Neural cell (in vitro differentiated cells): ENCODE results near the gene FBXO24. TPM values are rescaled to one million over a fixed set of nuclear protein-coding genes. Genes with fewer than 3 reads are reported as not detected.

Experiments used
- H2AFZ ChIP-seq: fragments of 200-600, 300-800 bp; sonication (generic), shearing (Covaris generic); 2 replicates; pipeline ENCODE4 v1.6.0; 2014; ENCODE audit warnings: low read depth, mild to moderate bottlenecking, antibody characterized with exemption, low read length, moderate library complexity
- H3F3A ChIP-seq: fragments of 200-600 bp; shearing (Covaris generic); 2 replicates; pipeline ENCODE4 v1.6.1; 2016; ENCODE audit warnings: mild to moderate bottlenecking, moderate library complexity, mixed read lengths, antibody characterized with exemption, low read length; ENCODE audit not compliant: insufficient read depth, poor library complexity, severe bottlenecking
- H3K27ac ChIP-seq: fragments of 200-600, 300-800 bp; sonication (generic), shearing (Covaris generic); 2 replicates; pipeline ENCODE4 v1.5.1; 2014; ENCODE audit warnings: mild to moderate bottlenecking, low read length, moderate library complexity
- H3K27me3 ChIP-seq: fragments of 300-800, 200-600 bp; sonication (generic), shearing (Covaris generic); 2 replicates; pipeline ENCODE4 v1.6.0; 2014; ENCODE audit warnings: mild to moderate bottlenecking, low read depth, low read length, moderate library complexity; ENCODE audit not compliant: insufficient read depth
- H3K36me3 ChIP-seq: fragments of 300-800, 200-600 bp; sonication (generic), shearing (Covaris generic); 2 replicates; pipeline ENCODE4 v1.5.1; 2014; ENCODE audit warnings: mild to moderate bottlenecking, antibody characterized with exemption, low read length, moderate library complexity; ENCODE audit not compliant: insufficient read depth
- H3K4me2 ChIP-seq: fragments of 300-800, 200-600 bp; sonication (generic), shearing (Covaris generic); 2 replicates; pipeline ENCODE4 v1.6.0; 2014; ENCODE audit warnings: mild to moderate bottlenecking, low read length
- H3K4me3 ChIP-seq: fragments of 300-800, 200-600 bp; sonication (generic), shearing (Covaris generic); 2 replicates; pipeline ENCODE4 v1.5.1; 2014; ENCODE audit warnings: mild to moderate bottlenecking, low read length, moderate library complexity
- H3K79me2 ChIP-seq: fragments of 200-600 bp; shearing (Covaris generic); replicated peaks from 2 replicates; pipeline ENCODE4 v1.6.0; 2014; ENCODE audit warnings: mild to moderate bottlenecking, low read length, moderate library complexity; ENCODE audit not compliant: insufficient read depth
- H3K9ac ChIP-seq: fragments of 300-800, 200-600 bp; sonication (generic), shearing (Covaris generic); 2 replicates; pipeline ENCODE4 v1.6.1; 2016; ENCODE audit warnings: mild to moderate bottlenecking, low read length, mixed read lengths
- H3K9me2 ChIP-seq: fragments of 200-600 bp; shearing (Covaris generic); 2 replicates; pipeline ENCODE4 v1.6.1; 2016; ENCODE audit warnings: mild to moderate bottlenecking, low read length, mixed read lengths; ENCODE audit not compliant: insufficient read depth
- H3K9me3 ChIP-seq: fragments of 200-600, 300-800 bp; sonication (generic), shearing (Covaris generic); 2 replicates; pipeline ENCODE4 v1.6.1; 2016; ENCODE audit warnings: mild to moderate bottlenecking, mixed run types, low read length, moderate library complexity, mixed read lengths
- H4K20me1 ChIP-seq: fragments of 200-600 bp; shearing (Covaris generic); 2 replicates; pipeline ENCODE4 v1.6.1; 2016; ENCODE audit warnings: mild to moderate bottlenecking, mixed run types; ENCODE audit not compliant: insufficient read depth
- EP300 ChIP-seq: fragments of 450-650 bp; conservative IDR thresholded peaks from 2 replicates; pipeline ENCODE4 v1.6.1; 2014; ENCODE audit warnings: antibody characterized with exemption, mild to moderate bottlenecking, moderate library complexity; ENCODE audit not compliant: poor library complexity, severe bottlenecking
- EZH2 ChIP-seq: fragments of 200-600, 300-800 bp; shearing (Covaris generic), sonication (generic); IDR thresholded peaks from 2 replicates; pipeline ENCODE4 v1.6.1; 2014; ENCODE audit warnings: antibody characterized with exemption, low read length, borderline replicate concordance, mild to moderate bottlenecking; ENCODE audit not compliant: insufficient read depth, poor library complexity, severe bottlenecking
- MXI1 ChIP-seq: fragments of 450-650 bp; conservative IDR thresholded peaks from 2 replicates; pipeline ENCODE4 v1.6.1; 2014; ENCODE audit warnings: antibody characterized with exemption, mild to moderate bottlenecking; ENCODE audit not compliant: poor library complexity, severe bottlenecking
- POLR2AphosphoS5 ChIP-seq: IDR thresholded peaks from 2 replicates; pipeline ENCODE4 v1.6.1; 2012
- RAD21 ChIP-seq: fragments of 450-650 bp; conservative IDR thresholded peaks from 2 replicates; pipeline ENCODE4 v1.6.1; 2014; ENCODE audit warnings: antibody characterized with exemption, mild to moderate bottlenecking, moderate library complexity
- SMC3 ChIP-seq: fragments of 450-650 bp; conservative IDR thresholded peaks from 2 replicates; pipeline ENCODE4 v1.6.1; 2014; ENCODE audit warnings: antibody characterized with exemption, mild to moderate bottlenecking, moderate library complexity; ENCODE audit not compliant: poor library complexity
- TAF1 ChIP-seq: IDR thresholded peaks from 2 replicates; pipeline ENCODE4 v1.6.1; 2012; ENCODE audit warnings: low read depth
- polyA plus RNA-seq: library from polyadenylated mRNA; depleted of rRNA; stranded (reverse); fragments of >200 nt; gene quantifications from 2 replicates; pipeline ENCODE4 v1.2.3, GENCODE V29; 2014
- TF ChIP-seq, protein P1 (sequence below): IDR thresholded peaks from 2 replicates; pipeline ENCODE4 v1.6.1; 2012; ENCODE audit warnings: borderline replicate concordance
- TF ChIP-seq, protein P2 (sequence below): fragments of 450-650 bp; IDR thresholded peaks from 2 replicates; pipeline ENCODE4 v1.5.1; 2014; ENCODE audit warnings: antibody characterized with exemption, mild to moderate bottlenecking, moderate library complexity; ENCODE audit not compliant: poor library complexity, severe bottlenecking

FBXO24 gene
- polyA plus RNA-seq, 1 donor from 2014 or later, result 0.52 TPM

DNA sequence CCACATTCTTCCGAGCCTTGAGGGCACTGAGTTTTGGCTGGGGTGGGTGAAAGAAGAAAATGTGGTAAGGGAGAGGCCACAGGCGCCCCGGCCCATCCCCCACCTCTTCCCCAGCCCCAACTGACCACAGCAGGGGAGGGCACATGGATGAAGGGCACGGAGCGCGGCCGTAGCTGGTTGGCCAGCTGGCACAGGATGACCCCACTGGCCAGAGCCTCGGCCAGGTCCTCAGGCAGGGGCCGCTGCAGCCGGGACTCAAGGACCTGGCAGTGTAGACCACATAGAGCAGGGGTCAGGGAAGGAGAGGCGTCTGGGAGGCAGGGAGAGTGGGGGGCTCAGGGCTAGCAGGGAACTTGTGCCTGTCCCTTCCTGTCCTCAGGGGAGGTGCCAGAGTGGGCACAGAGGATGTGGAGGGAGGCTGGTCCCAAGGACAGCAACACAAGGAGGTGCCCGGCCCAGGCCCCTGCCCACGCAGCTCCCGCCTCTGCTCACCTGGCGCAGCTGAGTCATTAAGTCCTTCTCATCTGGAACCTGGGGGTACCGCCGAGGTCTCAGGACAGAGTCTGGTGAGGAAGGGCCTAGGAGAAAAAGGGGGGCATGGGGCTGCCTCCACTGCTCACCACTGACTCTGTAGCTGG lies 10.3 kb upstream of the FBXO24 start:
- no peak overlapping the region for H2AFZ ChIP-seq
- no peaks in the 10 kb centered on the region for H3K9me3 ChIP-seq
- H3K27me3 ChIP-seq, result peaks cover 6% of the 10 kb centered on the region
- H3K79me2 ChIP-seq, result no peaks in the 10 kb centered on the region
- no peaks in the 10 kb centered on the region for H3F3A ChIP-seq
- no peak overlapping the region for H3K4me3 ChIP-seq
- no peaks in the 10 kb centered on the region for H3K36me3 ChIP-seq
- no peaks in the 10 kb centered on the region for H4K20me1 ChIP-seq
- H3K9me2 ChIP-seq, result no peaks in the 10 kb centered on the region
- H3K9ac ChIP-seq, result no peak overlapping the region
- no peak for TF ChIP-seq EP300
- no peak overlapping the region for H3K27ac ChIP-seq
- no peak overlapping the region for H3K4me2 ChIP-seq

DNA sequence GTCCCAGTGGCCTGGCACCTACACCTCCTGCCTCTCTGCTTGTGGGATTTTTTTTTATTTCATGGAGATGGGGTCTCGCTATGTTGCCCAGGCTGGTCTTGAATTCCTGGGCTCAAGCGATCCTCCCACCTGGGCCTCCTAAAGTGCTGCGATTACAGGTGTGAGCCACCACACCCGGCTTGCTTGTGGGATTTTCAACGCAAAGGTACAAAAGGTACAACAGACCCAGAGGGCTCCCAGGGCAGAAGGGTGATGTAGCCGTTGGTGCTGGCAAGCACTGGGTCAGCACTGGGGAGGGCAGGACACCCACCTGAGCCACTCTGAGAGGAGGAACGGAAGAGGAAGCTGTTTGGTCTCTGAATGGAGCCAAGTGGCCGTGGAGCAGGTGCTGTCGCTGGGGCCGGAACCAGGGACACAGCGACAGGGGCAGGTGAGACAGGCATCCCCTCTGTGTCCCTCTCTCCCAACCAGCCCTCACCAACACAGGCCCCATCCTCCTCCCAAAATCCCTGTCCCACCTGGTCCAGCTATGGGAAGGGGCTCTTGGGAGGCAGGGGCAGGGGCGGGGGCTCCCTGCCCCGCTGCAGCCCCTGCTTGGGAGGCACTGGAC lies 9.6 kb upstream of the FBXO24 start:
- no peaks in the 10 kb centered on the region for H3K9me2 ChIP-seq
- TF ChIP-seq TAF1, result no peak
- TF ChIP-seq, protein P1, sequence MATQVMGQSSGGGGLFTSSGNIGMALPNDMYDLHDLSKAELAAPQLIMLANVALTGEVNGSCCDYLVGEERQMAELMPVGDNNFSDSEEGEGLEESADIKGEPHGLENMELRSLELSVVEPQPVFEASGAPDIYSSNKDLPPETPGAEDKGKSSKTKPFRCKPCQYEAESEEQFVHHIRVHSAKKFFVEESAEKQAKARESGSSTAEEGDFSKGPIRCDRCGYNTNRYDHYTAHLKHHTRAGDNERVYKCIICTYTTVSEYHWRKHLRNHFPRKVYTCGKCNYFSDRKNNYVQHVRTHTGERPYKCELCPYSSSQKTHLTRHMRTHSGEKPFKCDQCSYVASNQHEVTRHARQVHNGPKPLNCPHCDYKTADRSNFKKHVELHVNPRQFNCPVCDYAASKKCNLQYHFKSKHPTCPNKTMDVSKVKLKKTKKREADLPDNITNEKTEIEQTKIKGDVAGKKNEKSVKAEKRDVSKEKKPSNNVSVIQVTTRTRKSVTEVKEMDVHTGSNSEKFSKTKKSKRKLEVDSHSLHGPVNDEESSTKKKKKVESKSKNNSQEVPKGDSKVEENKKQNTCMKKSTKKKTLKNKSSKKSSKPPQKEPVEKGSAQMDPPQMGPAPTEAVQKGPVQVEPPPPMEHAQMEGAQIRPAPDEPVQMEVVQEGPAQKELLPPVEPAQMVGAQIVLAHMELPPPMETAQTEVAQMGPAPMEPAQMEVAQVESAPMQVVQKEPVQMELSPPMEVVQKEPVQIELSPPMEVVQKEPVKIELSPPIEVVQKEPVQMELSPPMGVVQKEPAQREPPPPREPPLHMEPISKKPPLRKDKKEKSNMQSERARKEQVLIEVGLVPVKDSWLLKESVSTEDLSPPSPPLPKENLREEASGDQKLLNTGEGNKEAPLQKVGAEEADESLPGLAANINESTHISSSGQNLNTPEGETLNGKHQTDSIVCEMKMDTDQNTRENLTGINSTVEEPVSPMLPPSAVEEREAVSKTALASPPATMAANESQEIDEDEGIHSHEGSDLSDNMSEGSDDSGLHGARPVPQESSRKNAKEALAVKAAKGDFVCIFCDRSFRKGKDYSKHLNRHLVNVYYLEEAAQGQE, result no peak
- TF ChIP-seq, protein P2, sequence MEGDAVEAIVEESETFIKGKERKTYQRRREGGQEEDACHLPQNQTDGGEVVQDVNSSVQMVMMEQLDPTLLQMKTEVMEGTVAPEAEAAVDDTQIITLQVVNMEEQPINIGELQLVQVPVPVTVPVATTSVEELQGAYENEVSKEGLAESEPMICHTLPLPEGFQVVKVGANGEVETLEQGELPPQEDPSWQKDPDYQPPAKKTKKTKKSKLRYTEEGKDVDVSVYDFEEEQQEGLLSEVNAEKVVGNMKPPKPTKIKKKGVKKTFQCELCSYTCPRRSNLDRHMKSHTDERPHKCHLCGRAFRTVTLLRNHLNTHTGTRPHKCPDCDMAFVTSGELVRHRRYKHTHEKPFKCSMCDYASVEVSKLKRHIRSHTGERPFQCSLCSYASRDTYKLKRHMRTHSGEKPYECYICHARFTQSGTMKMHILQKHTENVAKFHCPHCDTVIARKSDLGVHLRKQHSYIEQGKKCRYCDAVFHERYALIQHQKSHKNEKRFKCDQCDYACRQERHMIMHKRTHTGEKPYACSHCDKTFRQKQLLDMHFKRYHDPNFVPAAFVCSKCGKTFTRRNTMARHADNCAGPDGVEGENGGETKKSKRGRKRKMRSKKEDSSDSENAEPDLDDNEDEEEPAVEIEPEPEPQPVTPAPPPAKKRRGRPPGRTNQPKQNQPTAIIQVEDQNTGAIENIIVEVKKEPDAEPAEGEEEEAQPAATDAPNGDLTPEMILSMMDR, result no peak
- no peak for TF ChIP-seq RAD21
- no peak for TF ChIP-seq EP300
- TF ChIP-seq POLR2AphosphoS5, result no peak
- TF ChIP-seq MXI1, result no peak
- no peak for TF ChIP-seq SMC3
- TF ChIP-seq EZH2, result no peak
- no peaks in the 10 kb centered on the region for H3K79me2 ChIP-seq

More for the DNA sequence above, 9.6 kb upstream of the FBXO24 start:
- H3K4me2 ChIP-seq, result no peak overlapping the region
- H3K27me3 ChIP-seq, result no peaks in the 10 kb centered on the region
- H3F3A ChIP-seq, result no peaks in the 10 kb centered on the region
- no peak overlapping the region for H3K27ac ChIP-seq
- H3K9me3 ChIP-seq, result no peaks in the 10 kb centered on the region
- no peak overlapping the region for H3K9ac ChIP-seq
- H3K4me3 ChIP-seq, result no peak overlapping the region
- no peak overlapping the region for H2AFZ ChIP-seq
- H3K36me3 ChIP-seq, result no peaks in the 10 kb centered on the region
- H4K20me1 ChIP-seq, result no peaks in the 10 kb centered on the region
